Measurements from ENCODE around the gene SESN1. TPM values are rescaled to one million over a fixed set of nuclear protein-coding genes. Genes with fewer than 3 reads are reported as not detected.

Gene SESN1
- total and polyA plus RNA-seq, 10 donors, result 26.8 to 115 (median 59.6) TPM

GRCh38 chr6:109130065-109130464, 35.4 kb upstream of the SESN1 start:
- H3K27me3 ChIP-seq (replicated peaks in 1 of 7), result no peaks in the 10 kb centered on the region
- no peaks in the 10 kb centered on the region for H3K4me1 ChIP-seq
- no peak for TF ChIP-seq POLR2A (IDR thresholded peaks at IDR 0.05)
- no peak for TF ChIP-seq CTCF (IDR thresholded peaks at IDR 0.05 in 8 of 11, conservative IDR thresholded peaks at IDR 0.05 in 3 of 11)
- no peak for TF ChIP-seq POLR2AphosphoS5 (IDR thresholded peaks at IDR 0.05)
- no peaks in the 10 kb centered on the region for H3K9me3 ChIP-seq
- H3K36me3 ChIP-seq, result peaks cover 0 to 8% (median 0%) of the 10 kb centered on the region in 6 donors
- DNase-seq, result no peak
- intact Hi-C loops (cut with DNase I; ENCODE audit: low total_unique reads), result no loop called here
- 83 to 85% (median 84%) methylated on average over 3 of the region's 3 CpGs for WGBS, 5 donors
- H3K4me3 ChIP-seq, result no peak overlapping the region
- no peak overlapping the region for H3K27ac ChIP-seq

GRCh38 chr6:109125504-109125903, 30.9 kb upstream of the SESN1 start:
- no peaks in the 10 kb centered on the region for H3K9me3 ChIP-seq
- WGBS, 5 donors, result 87 to 95% (median 93%) methylated on average over 3 of the region's 3 CpGs
- H3K27ac ChIP-seq, result no peak overlapping the region
- H3K27me3 ChIP-seq (replicated peaks in 1 of 7), result no peaks in the 10 kb centered on the region
- peaks cover under 1 to 16% (median 9%) of the 10 kb centered on the region in 6 donors for H3K4me1 ChIP-seq
- TF ChIP-seq POLR2AphosphoS5 (IDR thresholded peaks at IDR 0.05) (no peak), POLR2A (IDR thresholded peaks at IDR 0.05) (no peak), CTCF (IDR thresholded peaks at IDR 0.05 in 8 of 11, conservative IDR thresholded peaks at IDR 0.05 in 3 of 11) (no peak)
- no peak overlapping the region for H3K4me3 ChIP-seq
- H3K36me3 ChIP-seq, result no peaks in the 10 kb centered on the region
- intact Hi-C loops (cut with DNase I; ENCODE audit: low total_unique reads), result no loop called here
- no peak for DNase-seq

GRCh38 chr6:109124219-109124618, 29.6 kb upstream of the SESN1 start:
- no peaks in the 10 kb centered on the region for H3K9me3 ChIP-seq
- peaks cover 3 to 27% (median 15%) of the 10 kb centered on the region in 6 donors for H3K4me1 ChIP-seq
- DNase-seq, result no peak
- H3K27ac ChIP-seq, result no peak overlapping the region
- H3K36me3 ChIP-seq, result no peaks in the 10 kb centered on the region
- TF ChIP-seq POLR2AphosphoS5 (IDR thresholded peaks at IDR 0.05) (no peak), CTCF (IDR thresholded peaks at IDR 0.05 in 8 of 11, conservative IDR thresholded peaks at IDR 0.05 in 3 of 11) (no peak), POLR2A (IDR thresholded peaks at IDR 0.05) (no peak)
- WGBS, 5 donors, result 93 to 99% (median 95%) methylated on average over 2 of the region's 2 CpGs
- intact Hi-C loops (cut with DNase I; ENCODE audit: low total_unique reads), result no loop called here
- no peaks in the 10 kb centered on the region for H3K27me3 ChIP-seq (replicated peaks in 1 of 7)
- H3K4me3 ChIP-seq, result no peak overlapping the region

- intact Hi-C loops (cut with DNase I; ENCODE audit: low total_unique reads), result no loop called here
- no peak overlapping the region for H3K4me3 ChIP-seq
- no peak for DNase-seq
- peaks cover 3 to 50% (median 30%) of the 10 kb centered on the region in 6 donors for H3K4me1 ChIP-seq
- no peaks in the 10 kb centered on the region for H3K27me3 ChIP-seq (replicated peaks in 1 of 7)
- H3K9me3 ChIP-seq, result no peaks in the 10 kb centered on the region
- TF ChIP-seq POLR2AphosphoS5 (IDR thresholded peaks at IDR 0.05), result no peak
- peak overlapping the region in 4 of 8 donors; percentile 29 to 50 (median 42) for H3K27ac ChIP-seq
- no peaks in the 10 kb centered on the region for H3K36me3 ChIP-seq
Measured at GRCh38 chr6:109121411-109121810, 26.8 kb upstream of the SESN1 start.

GRCh38 chr6:109118871-109119354, 24.3 kb upstream of the SESN1 start:
- WGBS, 5 donors, result 83 to 89% (median 85%) methylated on average over 3 of the region's 3 CpGs
- TF ChIP-seq POLR2A (IDR thresholded peaks at IDR 0.05) (no peak), CTCF (IDR thresholded peaks at IDR 0.05 in 8 of 11, conservative IDR thresholded peaks at IDR 0.05 in 3 of 11) (no peak), POLR2AphosphoS5 (IDR thresholded peaks at IDR 0.05) (no peak)
- Histone ChIP-seq H3K4me1 (peaks cover 3 to 50% (median 30%) of the 10 kb centered on the region in 6 donors), H3K27me3 (replicated peaks in 1 of 7) (no peaks in the 10 kb centered on the region), H3K27ac (no peak overlapping the region), H3K9me3 (no peaks in the 10 kb centered on the region), H3K36me3 (no peaks in the 10 kb centered on the region), H3K4me3 (no peak overlapping the region)
- DNase-seq, result no peak
- intact Hi-C loops (cut with DNase I; ENCODE audit: low total_unique reads), result no loop called here
